H9 (cell line): ENCODE data around the gene ZBTB47. TPM values are rescaled to one million over a fixed set of nuclear protein-coding genes. Genes with fewer than 3 reads are reported as not detected.

Source experiments
- DNase-seq: peaks from one replicate; pipeline ENCODE4 v3.0.0-alpha.2; 2017
- H2AFZ ChIP-seq: one replicate; pipeline ENCODE4 v1.6.1; 2013; ENCODE audit warnings: mild to moderate bottlenecking, low read length, control low read depth, moderate library complexity
- H2AK5ac ChIP-seq: 2 replicates; pipeline ENCODE4 v1.6.1; 2013; ENCODE audit warnings: low read length, control low read depth, mixed read lengths; ENCODE audit not compliant: insufficient read length
- H2BK120ac ChIP-seq: one replicate; pipeline ENCODE4 v1.6.1; 2013; ENCODE audit warnings: low read depth, mild to moderate bottlenecking, low read length, control low read depth, inconsistent platforms; ENCODE audit not compliant: poor library complexity, severe bottlenecking
- H2BK12ac ChIP-seq: 2 replicates; pipeline ENCODE4 v1.6.1; 2013; ENCODE audit warnings: low read length, control low read depth, mixed read lengths, low read depth; ENCODE audit not compliant: insufficient read length
- H2BK15ac ChIP-seq: 2 replicates; pipeline ENCODE4 v1.6.1; 2013; ENCODE audit warnings: low read depth, low read length, control low read depth
- H2BK20ac ChIP-seq: one replicate; pipeline ENCODE4 v1.6.1; 2013; ENCODE audit warnings: low read depth, mild to moderate bottlenecking, low read length, control low read depth, inconsistent platforms; ENCODE audit not compliant: poor library complexity, severe bottlenecking
- H2BK5ac ChIP-seq: 2 replicates; pipeline ENCODE4 v1.6.1; 2013; ENCODE audit warnings: low read length, control low read depth, mixed read lengths; ENCODE audit not compliant: insufficient read length
- H3K14ac ChIP-seq: 2 replicates; pipeline ENCODE4 v1.6.1; 2013; ENCODE audit warnings: low read length, control low read depth; ENCODE audit not compliant: insufficient read depth
- H3K18ac ChIP-seq: 2 replicates; pipeline ENCODE4 v1.6.1; 2013; ENCODE audit warnings: low read depth, mild to moderate bottlenecking, mixed read lengths, low read length, control low read depth; ENCODE audit not compliant: insufficient read length
- H3K23ac ChIP-seq: 2 replicates; pipeline ENCODE4 v1.6.1; 2013; ENCODE audit warnings: low read length, control low read depth, mixed read lengths, low read depth; ENCODE audit not compliant: insufficient read length
- H3K23me2 ChIP-seq: 2 replicates; pipeline ENCODE4 v1.6.1; 2013; ENCODE audit warnings: low read depth, mild to moderate bottlenecking, mixed read lengths, low read length, control low read depth; ENCODE audit not compliant: insufficient read length, poor library complexity, severe bottlenecking
- H3K27ac ChIP-seq: 2 replicates; pipeline ENCODE4 v1.5.1; 2013; ENCODE audit warnings: low read length, control low read depth, mixed read lengths, low read depth; ENCODE audit not compliant: insufficient read length
- H3K27me3 ChIP-seq: 2 replicates; pipeline ENCODE4 v1.6.1; 2013; ENCODE audit warnings: low read length, control low read depth, inconsistent platforms; ENCODE audit not compliant: insufficient read depth
- H3K4ac ChIP-seq: 2 replicates; pipeline ENCODE4 v1.6.1; 2013; ENCODE audit warnings: low read depth, mild to moderate bottlenecking, control low read depth, inconsistent platforms, low read length, moderate library complexity
- H3K4me1 ChIP-seq: 2 replicates; pipeline ENCODE4 v1.6.1; 2013; ENCODE audit warnings: low read length, control low read depth, inconsistent platforms; ENCODE audit not compliant: insufficient read depth
- H3K4me2 ChIP-seq: 2 replicates; pipeline ENCODE4 v1.6.1; 2013; ENCODE audit warnings: low read length, control low read depth, mixed read lengths; ENCODE audit not compliant: insufficient read length, insufficient read depth
- H3K56ac ChIP-seq: 2 replicates; pipeline ENCODE4 v1.6.1; 2013; ENCODE audit warnings: low read depth, mild to moderate bottlenecking, mixed read lengths, low read length, control low read depth; ENCODE audit not compliant: insufficient read length
- H3K79me1 ChIP-seq: 2 replicates; pipeline ENCODE4 v1.6.1; 2013; ENCODE audit warnings: low read depth, mild to moderate bottlenecking, moderate library complexity, low read length, control low read depth, inconsistent platforms; ENCODE audit not compliant: insufficient read depth, poor library complexity, severe bottlenecking
- H3K79me2 ChIP-seq: 2 replicates; pipeline ENCODE4 v1.6.1; 2013; ENCODE audit warnings: low read length, control low read depth, inconsistent platforms; ENCODE audit not compliant: insufficient read depth
- H3K9ac ChIP-seq: 2 replicates; pipeline ENCODE4 v1.6.1; 2013; ENCODE audit warnings: low read length, control low read depth, mixed read lengths; ENCODE audit not compliant: insufficient read length; ENCODE audit errors: extremely low read depth
- H3K9me3 ChIP-seq: one replicate; pipeline ENCODE4 v1.6.1; 2013; ENCODE audit warnings: low read depth, low read length, inconsistent platforms; ENCODE audit not compliant: control insufficient read depth
- H3T11ph ChIP-seq: one replicate; pipeline ENCODE4 v1.6.1; 2013; ENCODE audit warnings: mild to moderate bottlenecking, low read length, control low read depth, inconsistent platforms
- H4K20me1 ChIP-seq: one replicate; pipeline ENCODE4 v1.6.1; 2013; ENCODE audit not compliant: control insufficient read depth, insufficient read length, insufficient read depth
- H4K5ac ChIP-seq: 2 replicates; pipeline ENCODE4 v1.6.1; 2013; ENCODE audit warnings: low read depth, mild to moderate bottlenecking, mixed read lengths, low read length, control low read depth; ENCODE audit not compliant: insufficient read length
- H4K8ac ChIP-seq: replicated peaks from 2 replicates; pipeline ENCODE4 v1.6.1; 2013; ENCODE audit warnings: low read length, control low read depth, mixed read lengths, low read depth; ENCODE audit not compliant: insufficient read length
- H4K91ac ChIP-seq: 2 replicates; pipeline ENCODE4 v1.6.1; 2013; ENCODE audit warnings: low read depth, mild to moderate bottlenecking, moderate library complexity, mixed read lengths, low read length, control low read depth; ENCODE audit not compliant: insufficient read length
- H3K27ac Mint-ChIP-seq, 3 experiments: 2 replicates in 2 of 3; 3 replicates in 1 of 3; pipeline ENCODE4 v1.8.0; 2020 to 2021; ENCODE audit warnings: mixed read lengths in 3 of 3, mild to moderate bottlenecking in 1 of 3, moderate library complexity in 1 of 3
- H3K27me3 Mint-ChIP-seq: 2 replicates; pipeline ENCODE4 v1.8.0; 2021; ENCODE audit warnings: low read depth, mild to moderate bottlenecking, moderate library complexity, mixed read lengths
- H3K36me3 Mint-ChIP-seq, 3 experiments: 2 replicates in 2 of 3; 3 replicates in 1 of 3; pipeline ENCODE4 v1.8.0; 2020 to 2021; ENCODE audit warnings: low read depth in 3 of 3, mixed read lengths in 3 of 3; ENCODE audit not compliant: insufficient read depth in 1 of 3
- H3K4me1 Mint-ChIP-seq, 2 experiments: 2 replicates each; pipeline ENCODE4 v1.8.0; 2020; ENCODE audit warnings: mixed read lengths in 2 of 2
- H3K4me3 Mint-ChIP-seq, 2 experiments: 2 replicates in 1 of 2; 3 replicates in 1 of 2; pipeline ENCODE4 v1.8.0; 2020 to 2021; ENCODE audit warnings: mild to moderate bottlenecking in 2 of 2, mixed read lengths in 2 of 2, moderate library complexity in 1 of 2
- H3K9me3 Mint-ChIP-seq, 2 experiments: 2 replicates in 1 of 2; 3 replicates in 1 of 2; pipeline ENCODE4 v1.8.0; 2020; ENCODE audit warnings: mild to moderate bottlenecking in 2 of 2, mixed read lengths in 2 of 2, moderate library complexity in 1 of 2
- WGBS: extraction: QIAGEN DNeasy Blood & Tissue Kit; methylation state at CpG from one replicate; pipeline ENCODE4 v1.1.7; 2013; ENCODE audit warnings: missing lambda C conversion rate, low lambda C conversion rate, mixed read lengths; ENCODE audit not compliant: insufficient read length; ENCODE audit errors: extremely low coverage; 5-methylcytosine and 5-hydroxymethylcytosine counted together
- total RNA-seq: library from RNA; stranded (reverse); gene quantifications from 2 replicates; pipeline ENCODE4 v1.2.1, GENCODE V29; 2021
- TF ChIP-seq, protein P1 (sequence below): fragments of 200-600 bp; sonication (generic); conservative IDR thresholded peaks from 3 replicates; pipeline ENCODE4 v1.8.0; 2021; ENCODE audit warnings: antibody characterized with exemption, mild to moderate bottlenecking

The ZBTB47 gene
- total RNA-seq, 1 experiment from 2014 or later: 3.6 TPM

DNA sequence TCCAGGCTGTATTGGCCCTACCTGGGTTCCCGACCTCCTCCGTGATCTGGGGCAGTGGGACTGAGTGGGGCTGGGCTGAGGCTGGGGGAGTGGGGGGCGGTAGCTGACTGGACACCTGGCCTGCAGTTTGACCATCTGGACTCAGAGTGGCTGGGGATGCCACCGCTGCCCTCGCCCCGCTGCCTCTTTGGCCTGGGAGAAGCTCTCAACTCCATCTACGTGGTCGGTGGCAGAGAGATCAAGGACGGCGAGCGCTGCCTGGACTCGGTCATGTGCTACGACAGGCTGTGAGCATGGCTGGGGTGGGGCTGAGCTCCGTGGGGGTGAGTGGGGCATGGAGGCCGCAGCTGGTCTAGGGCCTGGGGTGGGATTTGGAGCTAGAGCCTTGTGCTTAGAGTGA, 34.5 kb downstream of the ZBTB47 start:
- Histone ChIP-seq H2BK5ac (no peak overlapping the region), H4K8ac (no peak overlapping the region), H3K18ac (no peak overlapping the region), H4K91ac (no peak overlapping the region), H4K5ac (no peak overlapping the region), H3K4me2 (no peak overlapping the region), H2AFZ (no peak overlapping the region), H3K23ac (no peak overlapping the region), H3K79me2 (no peaks in the 10 kb centered on the region), H3K4ac (no peak overlapping the region), H3K9ac (no peak overlapping the region), H3T11ph (no peak overlapping the region), H3K56ac (no peak overlapping the region), H2BK12ac (no peak overlapping the region), H2BK20ac (no peak overlapping the region), H2BK120ac (no peak overlapping the region), H4K20me1 (no peaks in the 10 kb centered on the region), H3K79me1 (no peaks in the 10 kb centered on the region), H3K14ac (no peak overlapping the region), H3K9me3 (no peaks in the 10 kb centered on the region), H2AK5ac (no peak overlapping the region), H3K27ac (no peak overlapping the region), H3K4me1 (no peaks in the 10 kb centered on the region; the same call in 1 of the 2 replicates), H3K23me2 (no peaks in the 10 kb centered on the region), H3K27me3 (no peaks in the 10 kb centered on the region; the same call in 1 of the 2 replicates), H2BK15ac (no peak overlapping the region)
- no peaks in the 10 kb centered on the region for H3K9me3 Mint-ChIP-seq
- H3K4me1 Mint-ChIP-seq: peaks cover 20 to 27% of the 10 kb centered on the region in 2 experiments
- H3K27me3 Mint-ChIP-seq: peaks cover 12% of the 10 kb centered on the region
- TF ChIP-seq, protein P1, sequence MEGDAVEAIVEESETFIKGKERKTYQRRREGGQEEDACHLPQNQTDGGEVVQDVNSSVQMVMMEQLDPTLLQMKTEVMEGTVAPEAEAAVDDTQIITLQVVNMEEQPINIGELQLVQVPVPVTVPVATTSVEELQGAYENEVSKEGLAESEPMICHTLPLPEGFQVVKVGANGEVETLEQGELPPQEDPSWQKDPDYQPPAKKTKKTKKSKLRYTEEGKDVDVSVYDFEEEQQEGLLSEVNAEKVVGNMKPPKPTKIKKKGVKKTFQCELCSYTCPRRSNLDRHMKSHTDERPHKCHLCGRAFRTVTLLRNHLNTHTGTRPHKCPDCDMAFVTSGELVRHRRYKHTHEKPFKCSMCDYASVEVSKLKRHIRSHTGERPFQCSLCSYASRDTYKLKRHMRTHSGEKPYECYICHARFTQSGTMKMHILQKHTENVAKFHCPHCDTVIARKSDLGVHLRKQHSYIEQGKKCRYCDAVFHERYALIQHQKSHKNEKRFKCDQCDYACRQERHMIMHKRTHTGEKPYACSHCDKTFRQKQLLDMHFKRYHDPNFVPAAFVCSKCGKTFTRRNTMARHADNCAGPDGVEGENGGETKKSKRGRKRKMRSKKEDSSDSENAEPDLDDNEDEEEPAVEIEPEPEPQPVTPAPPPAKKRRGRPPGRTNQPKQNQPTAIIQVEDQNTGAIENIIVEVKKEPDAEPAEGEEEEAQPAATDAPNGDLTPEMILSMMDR: no peak
- no peak for DNase-seq
- H3K36me3 Mint-ChIP-seq: no peaks in the 10 kb centered on the region; a peak in 1 of 7 replicates
- WGBS: no CpG with 5 or more reads among the region's 15 CpGs
- H3K27ac Mint-ChIP-seq: no peak overlapping the region
- no peak overlapping the region for H3K4me3 Mint-ChIP-seq
